HG03135 (cell line): ENCODE results near the gene EMX1.

Experiments used
- ATAC-seq: cut with Tn5 transposase; IDR thresholded peaks from one replicate; pipeline ENCODE4 v1.9.1; 2021; ENCODE audit warnings: mild to moderate bottlenecking, moderate library complexity; ENCODE audit not compliant: unreplicated experiment

Gene EMX1

GRCh38 chr2:72924353-72925240 is 7.3 kb downstream of the EMX1 start:
- peak; percentile 56 for ATAC-seq

DNA sequence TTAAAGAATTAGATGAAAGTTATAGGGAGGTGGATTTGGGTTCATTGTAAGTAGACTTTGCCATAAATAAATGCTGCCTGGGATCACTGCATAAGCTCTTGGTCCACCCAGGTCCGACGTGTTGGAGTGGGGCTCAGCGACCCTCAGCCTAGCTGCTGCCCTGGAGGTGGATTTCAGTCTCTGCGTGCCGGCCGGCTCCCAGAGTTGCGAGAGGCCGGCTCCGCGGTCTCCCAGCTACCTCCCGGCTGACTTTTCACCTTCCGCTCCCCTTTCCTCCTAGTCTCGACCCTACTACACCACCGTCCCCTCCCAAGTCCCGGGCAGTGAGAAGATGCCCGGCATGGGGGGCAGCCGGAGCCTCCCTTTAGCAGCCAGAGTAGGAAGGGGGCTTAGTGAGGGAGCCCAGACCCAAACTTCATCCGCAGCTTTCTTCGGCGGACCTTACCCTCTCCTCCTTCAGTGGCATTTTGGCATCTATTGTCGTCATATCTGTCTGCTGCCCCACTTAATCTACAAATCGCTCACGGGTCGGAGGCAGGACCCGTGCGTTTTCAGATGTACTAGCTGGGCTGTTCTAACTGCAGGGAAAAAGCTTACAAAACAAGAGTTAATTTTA is 8.1 kb downstream of the EMX1 start:
- ATAC-seq, result no peak

DNA sequence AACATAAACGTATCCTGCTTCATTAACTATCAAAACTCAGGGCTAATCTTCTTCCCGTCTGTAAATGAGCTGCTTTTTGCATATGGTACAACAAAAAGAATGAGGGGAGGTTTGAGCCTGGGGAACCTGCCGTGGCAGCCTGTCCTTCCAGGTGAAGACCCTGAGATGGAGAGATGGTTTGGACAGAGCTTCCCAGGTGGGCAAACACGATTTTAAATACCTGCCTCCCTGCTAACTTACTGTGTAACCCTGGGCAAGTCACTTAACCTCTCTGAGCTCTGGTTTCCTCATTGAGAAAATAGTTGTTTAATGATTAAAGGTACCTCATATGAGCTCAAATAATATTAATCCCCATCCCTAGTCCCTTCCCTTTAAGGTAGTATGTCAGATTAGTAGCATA is 9.0 kb downstream of the EMX1 start:
- no peak for ATAC-seq

DNA sequence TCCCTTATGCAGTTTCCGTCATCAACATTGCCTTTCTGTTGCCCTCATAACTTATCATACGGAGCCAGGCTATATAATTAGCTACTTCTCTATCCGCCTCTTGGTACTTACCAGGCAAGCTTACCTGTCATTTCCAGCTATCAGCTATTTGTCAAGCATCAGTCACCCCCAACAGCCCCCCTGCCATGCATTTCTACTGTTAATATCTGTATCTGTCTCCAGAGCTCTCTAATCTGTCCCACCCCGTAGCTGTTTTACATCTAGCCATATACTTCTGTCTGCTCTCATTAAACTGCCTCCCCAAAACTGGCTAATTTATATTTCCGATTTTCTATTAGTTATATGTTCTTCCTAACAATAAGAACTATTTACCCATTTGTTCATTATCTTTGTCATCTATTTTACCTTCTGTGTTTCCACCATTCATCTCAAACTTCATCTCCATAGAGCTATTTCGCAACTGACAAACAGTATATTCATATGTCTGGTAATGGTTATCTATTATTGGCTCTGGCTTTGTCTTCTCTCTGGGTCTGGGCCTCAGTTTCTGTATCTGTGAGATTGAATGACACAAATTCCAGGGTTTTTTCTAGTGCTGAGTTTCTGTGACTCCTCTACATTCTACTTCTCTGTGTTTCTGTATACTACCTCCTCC is 9.6 kb downstream of the EMX1 start:
- no peak for ATAC-seq

- no peak for ATAC-seq
Measured at GRCh38 chr2:72927619-72928550, 10.6 kb downstream of the EMX1 start.

DNA sequence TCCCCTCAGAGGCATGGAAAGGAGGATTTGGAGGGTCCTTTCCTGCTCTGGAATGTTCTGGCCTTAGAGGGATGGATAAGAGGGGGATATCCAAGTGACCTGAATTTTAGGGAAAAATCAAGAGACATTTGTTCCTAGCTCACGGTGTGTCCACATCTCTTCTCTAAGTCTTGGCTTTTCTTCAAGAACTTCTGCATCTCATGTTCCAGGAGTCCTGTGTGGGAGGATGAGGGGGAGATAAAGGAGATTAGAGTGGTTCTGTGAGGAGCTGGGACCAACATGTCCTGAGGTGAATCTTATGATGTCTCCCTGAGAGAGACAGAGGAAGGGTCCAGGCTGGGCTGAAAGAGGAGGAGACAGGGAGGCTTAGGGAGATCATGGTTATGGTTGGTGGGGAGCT is 11.7 kb downstream of the EMX1 start:
- ATAC-seq, result no peak

- ATAC-seq, result no peak
Measured at GRCh38 chr2:72931280-72931910, 14.1 kb downstream of the EMX1 start.

- ATAC-seq, result no peak
Measured at GRCh38 chr2:72932045-72932740, 14.9 kb downstream of the EMX1 start.

- ATAC-seq, result no peak
Measured at GRCh38 chr2:72932805-72933204, 15.5 kb downstream of the EMX1 start.

- no peak for ATAC-seq
Measured at GRCh38 chr2:72933207-72933606, 15.9 kb downstream of the EMX1 start.

DNA sequence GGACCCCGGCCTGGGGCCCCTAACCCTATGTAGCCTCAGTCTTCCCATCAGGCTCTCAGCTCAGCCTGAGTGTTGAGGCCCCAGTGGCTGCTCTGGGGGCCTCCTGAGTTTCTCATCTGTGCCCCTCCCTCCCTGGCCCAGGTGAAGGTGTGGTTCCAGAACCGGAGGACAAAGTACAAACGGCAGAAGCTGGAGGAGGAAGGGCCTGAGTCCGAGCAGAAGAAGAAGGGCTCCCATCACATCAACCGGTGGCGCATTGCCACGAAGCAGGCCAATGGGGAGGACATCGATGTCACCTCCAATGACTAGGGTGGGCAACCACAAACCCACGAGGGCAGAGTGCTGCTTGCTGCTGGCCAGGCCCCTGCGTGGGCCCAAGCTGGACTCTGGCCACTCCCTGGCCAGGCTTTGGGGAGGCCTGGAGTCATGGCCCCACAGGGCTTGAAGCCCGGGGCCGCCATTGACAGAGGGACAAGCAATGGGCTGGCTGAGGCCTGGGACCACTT is 16.4 kb downstream of the EMX1 start:
- ATAC-seq, result no peak

DNA sequence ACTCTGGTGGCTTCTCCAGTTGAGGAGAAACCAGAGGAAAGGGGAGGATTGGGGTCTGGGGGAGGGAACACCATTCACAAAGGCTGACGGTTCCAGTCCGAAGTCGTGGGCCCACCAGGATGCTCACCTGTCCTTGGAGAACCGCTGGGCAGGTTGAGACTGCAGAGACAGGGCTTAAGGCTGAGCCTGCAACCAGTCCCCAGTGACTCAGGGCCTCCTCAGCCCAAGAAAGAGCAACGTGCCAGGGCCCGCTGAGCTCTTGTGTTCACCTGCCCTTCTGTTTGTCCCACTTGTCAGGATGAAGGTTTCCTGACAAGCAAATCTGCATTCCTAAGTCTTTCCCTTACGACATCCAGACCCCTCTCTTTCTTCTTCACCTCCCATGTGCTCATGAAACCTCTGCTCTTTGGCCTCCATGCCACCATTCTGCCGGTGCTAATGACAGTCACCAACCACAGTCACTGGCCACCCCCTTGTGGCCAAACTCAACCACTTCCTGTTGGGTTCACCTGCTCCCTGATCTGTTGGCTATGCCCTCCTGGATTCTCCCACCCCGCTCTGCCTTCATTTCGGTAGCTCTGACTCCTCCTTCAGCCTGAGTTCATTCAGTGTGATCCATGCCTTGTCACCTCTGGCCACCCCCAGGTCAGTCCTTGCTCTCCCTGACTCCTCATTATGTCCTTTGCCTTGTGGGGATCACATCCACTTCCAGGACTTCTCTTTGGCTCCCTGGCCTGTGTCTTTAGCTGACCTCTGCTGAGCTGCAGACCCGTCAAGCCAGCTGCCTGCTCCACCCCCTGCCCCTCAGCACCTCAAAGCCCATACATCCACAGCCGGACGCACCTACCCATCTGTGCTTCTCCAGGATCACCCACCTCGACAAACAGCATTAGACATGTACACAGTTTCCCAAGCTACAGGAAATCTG is 17.6 kb downstream of the EMX1 start:
- no peak for ATAC-seq

GRCh38 chr2:72935611-72935957 is 18.3 kb downstream of the EMX1 start:
- no peak for ATAC-seq

GRCh38 chr2:72936660-72937355 is 19.5 kb downstream of the EMX1 start:
- ATAC-seq, result no peak

DNA sequence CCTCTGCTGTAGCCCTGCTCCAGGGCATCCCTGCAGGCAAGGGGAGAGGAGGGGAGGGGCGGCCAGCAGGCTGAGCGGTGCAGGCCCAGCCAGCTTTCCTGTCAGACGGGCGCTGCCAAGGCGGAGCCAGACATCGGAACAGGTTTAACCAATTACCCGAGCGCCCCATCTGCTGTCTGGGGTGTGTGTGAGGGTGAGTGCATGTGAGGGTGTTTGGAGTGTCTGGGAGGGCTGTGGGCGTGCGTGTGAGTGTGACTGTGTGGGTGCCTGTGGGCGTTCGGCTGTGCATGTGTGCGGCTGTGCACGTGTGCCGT is 20.0 kb downstream of the EMX1 start:
- no peak for ATAC-seq

GRCh38 chr2:72938455-72938854 is 21.1 kb downstream of the EMX1 start:
- no peak for ATAC-seq

- ATAC-seq, result no peak
Measured at GRCh38 chr2:72940361-72940760, 23.0 kb downstream of the EMX1 start.

- no peak for ATAC-seq
Measured at GRCh38 chr2:72940786-72941185, 23.5 kb downstream of the EMX1 start.
